Mesothelial cell of epicardium (in vitro differentiated cells): ENCODE results near the gene TOM1L2. TPM values are rescaled to one million over a fixed set of nuclear protein-coding genes. Genes with fewer than 3 reads are reported as not detected.

ENCODE experiments used
- DNase-seq, 2 experiments: peaks; one replicate each; pipeline ENCODE4 v3.0.0; 2021; ENCODE audit warnings: low spot score in 2 of 2; ENCODE audit not compliant: unreplicated experiment in 2 of 2
- H3K27ac Mint-ChIP-seq: 2 replicates; pipeline ENCODE4 v1.8.0; 2021; ENCODE audit warnings: mixed read lengths
- H3K27me3 Mint-ChIP-seq: 2 replicates; pipeline ENCODE4 v1.8.0; 2021; ENCODE audit warnings: low read depth, mixed read lengths
- H3K36me3 Mint-ChIP-seq: 2 replicates; pipeline ENCODE4 v1.8.0; 2021; ENCODE audit warnings: mixed read lengths
- H3K4me1 Mint-ChIP-seq: 2 replicates; pipeline ENCODE4 v1.8.0; 2021; ENCODE audit warnings: mixed read lengths
- H3K4me3 Mint-ChIP-seq: 2 replicates; pipeline ENCODE4 v1.8.0; 2021; ENCODE audit warnings: mild to moderate bottlenecking, moderate library complexity, mixed read lengths
- H3K9me3 Mint-ChIP-seq: 2 replicates; pipeline ENCODE4 v1.8.0; 2021; ENCODE audit warnings: mixed read lengths
- CTCF ChIP-seq: fragments of 200-600 bp; sonication (generic); IDR thresholded peaks from one replicate; pipeline ENCODE4 v1.5.0; 2021; ENCODE audit warnings: antibody characterized with exemption; ENCODE audit not compliant: unreplicated experiment
- total RNA-seq: library from RNA; stranded (reverse); gene quantifications from 3 replicates; pipeline ENCODE4 v1.2.1, GENCODE V29; 2021

The TOM1L2 gene
- total RNA-seq, 1 donor from 2014 or later: 126 TPM

GRCh38 chr17:17978481-17979424 lies 6.6 kb upstream of the TOM1L2 start:
- Mint-ChIP-seq H3K27ac (no peak overlapping the region), H3K9me3 (no peaks in the 10 kb centered on the region), H3K27me3 (no peaks in the 10 kb centered on the region), H3K4me1 (peaks cover 5% of the 10 kb centered on the region), H3K36me3 (no peaks in the 10 kb centered on the region), H3K4me3 (no peak overlapping the region)
- no peak for TF ChIP-seq CTCF
- no peak for DNase-seq

GRCh38 chr17:17976931-17977570 lies 4.9 kb upstream of the TOM1L2 start:
- no peak overlapping the region for H3K27ac Mint-ChIP-seq

GRCh38 chr17:17975436-17975835 lies 3.2 kb upstream of the TOM1L2 start:
- Mint-ChIP-seq H3K27me3 (no peaks in the 10 kb centered on the region), H3K9me3 (no peaks in the 10 kb centered on the region), H3K27ac (no peak overlapping the region), H3K4me1 (peaks cover 23% of the 10 kb centered on the region), H3K4me3 (no peak overlapping the region), H3K36me3 (no peaks in the 10 kb centered on the region)
- DNase-seq: no peak
- no peak for TF ChIP-seq CTCF

More at GRCh38 chr17:17976931-17977570, 4.9 kb upstream of the TOM1L2 start:
- TF ChIP-seq CTCF: no peak
- Mint-ChIP-seq H3K36me3 (no peaks in the 10 kb centered on the region), H3K9me3 (no peaks in the 10 kb centered on the region), H3K4me3 (no peak overlapping the region), H3K4me1 (peaks cover 11% of the 10 kb centered on the region), H3K27me3 (no peaks in the 10 kb centered on the region)
- no peak for DNase-seq

GRCh38 chr17:17972952-17973254 lies 703 bp upstream of the TOM1L2 start:
- H3K27me3 Mint-ChIP-seq: no peaks in the 10 kb centered on the region
- no peak for DNase-seq
- peaks cover 41% of the 10 kb centered on the region for H3K4me1 Mint-ChIP-seq
- no peak for TF ChIP-seq CTCF
- peak overlapping the region; percentile 93 for H3K4me3 Mint-ChIP-seq
- peak overlapping the region; percentile 93 for H3K27ac Mint-ChIP-seq
- no peaks in the 10 kb centered on the region for H3K9me3 Mint-ChIP-seq
- H3K36me3 Mint-ChIP-seq: no peaks in the 10 kb centered on the region

GRCh38 chr17:17971431-17972125 lies 622 bp downstream of the TOM1L2 start:
- peak overlapping the region; percentile 72 for H3K27ac Mint-ChIP-seq

More at GRCh38 chr17:17971431-17972125, 622 bp downstream of the TOM1L2 start:
- Mint-ChIP-seq H3K4me1 (peaks cover 47% of the 10 kb centered on the region), H3K4me3 (peak overlapping the region; percentile 93), H3K9me3 (no peaks in the 10 kb centered on the region), H3K27me3 (no peaks in the 10 kb centered on the region), H3K36me3 (no peaks in the 10 kb centered on the region)
- DNase-seq: no peak
- no peak for TF ChIP-seq CTCF
